ENCODE measurements around the gene TMEM158. TPM values are rescaled to one million over a fixed set of nuclear protein-coding genes. Genes with fewer than 3 reads are reported as not detected.

Gene TMEM158
- polyA plus RNA-seq, 1 donor, result 0.87 TPM

DNA sequence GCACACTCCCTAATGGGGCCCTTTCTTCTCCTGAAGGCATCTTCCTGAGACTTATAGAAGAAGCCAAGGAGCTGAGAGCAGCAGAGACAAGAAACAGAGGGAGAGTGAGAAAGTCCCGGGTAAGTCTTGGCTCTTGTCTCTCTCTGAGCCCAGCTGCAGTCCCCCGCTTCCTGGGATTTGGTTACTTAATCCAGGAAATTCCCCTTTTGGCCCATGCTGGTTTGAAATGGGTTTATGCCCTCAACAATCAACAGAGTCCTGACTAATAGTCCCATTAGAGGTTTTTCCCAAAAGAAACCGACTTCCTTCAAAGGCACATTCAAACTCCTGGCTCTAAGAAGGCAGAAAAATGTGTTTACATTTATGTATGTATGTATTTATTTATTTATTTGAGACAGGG, 22.0 kb downstream of the TMEM158 start:
- no peak for DNase-seq (ENCODE audit: low read depth)

DNA sequence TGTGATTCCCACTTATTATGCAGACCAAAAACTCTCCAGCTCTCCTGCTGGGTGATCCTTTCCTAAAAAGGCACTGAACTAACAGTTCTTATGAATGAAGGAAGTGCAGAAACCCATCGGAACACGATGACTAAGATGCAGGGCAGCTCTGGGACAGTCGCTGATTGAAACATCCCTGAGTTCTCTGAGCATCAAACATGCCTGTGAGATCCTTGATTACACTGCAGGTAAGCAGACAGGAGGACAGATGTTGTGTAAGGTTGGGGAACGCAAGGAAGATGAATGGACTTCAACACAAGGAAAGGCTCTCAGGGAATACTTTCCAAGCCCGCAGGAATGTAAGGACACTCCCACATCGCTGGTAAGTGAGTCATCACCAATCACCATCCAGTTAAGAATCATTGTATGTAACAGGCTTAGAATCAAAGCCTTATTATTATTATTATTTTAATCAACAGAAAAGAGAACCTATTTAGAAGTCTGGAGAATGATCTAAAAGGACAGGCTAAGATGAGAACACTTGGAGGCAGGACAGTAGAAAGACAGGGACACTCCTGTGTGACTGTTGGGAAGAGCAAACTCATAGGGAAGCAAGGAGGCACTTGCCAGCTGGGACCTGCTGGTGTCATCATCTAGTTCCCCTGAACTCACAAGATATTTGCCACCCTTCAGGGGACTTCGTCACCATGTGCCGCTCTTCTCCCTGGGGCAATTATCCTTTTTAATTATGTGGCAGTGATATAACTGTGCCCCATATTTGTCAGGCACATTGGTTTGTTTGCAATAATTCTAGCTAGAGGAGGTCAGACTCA, 26.0 kb downstream of the TMEM158 start:
- no peak for DNase-seq (ENCODE audit: low read depth)

DNA sequence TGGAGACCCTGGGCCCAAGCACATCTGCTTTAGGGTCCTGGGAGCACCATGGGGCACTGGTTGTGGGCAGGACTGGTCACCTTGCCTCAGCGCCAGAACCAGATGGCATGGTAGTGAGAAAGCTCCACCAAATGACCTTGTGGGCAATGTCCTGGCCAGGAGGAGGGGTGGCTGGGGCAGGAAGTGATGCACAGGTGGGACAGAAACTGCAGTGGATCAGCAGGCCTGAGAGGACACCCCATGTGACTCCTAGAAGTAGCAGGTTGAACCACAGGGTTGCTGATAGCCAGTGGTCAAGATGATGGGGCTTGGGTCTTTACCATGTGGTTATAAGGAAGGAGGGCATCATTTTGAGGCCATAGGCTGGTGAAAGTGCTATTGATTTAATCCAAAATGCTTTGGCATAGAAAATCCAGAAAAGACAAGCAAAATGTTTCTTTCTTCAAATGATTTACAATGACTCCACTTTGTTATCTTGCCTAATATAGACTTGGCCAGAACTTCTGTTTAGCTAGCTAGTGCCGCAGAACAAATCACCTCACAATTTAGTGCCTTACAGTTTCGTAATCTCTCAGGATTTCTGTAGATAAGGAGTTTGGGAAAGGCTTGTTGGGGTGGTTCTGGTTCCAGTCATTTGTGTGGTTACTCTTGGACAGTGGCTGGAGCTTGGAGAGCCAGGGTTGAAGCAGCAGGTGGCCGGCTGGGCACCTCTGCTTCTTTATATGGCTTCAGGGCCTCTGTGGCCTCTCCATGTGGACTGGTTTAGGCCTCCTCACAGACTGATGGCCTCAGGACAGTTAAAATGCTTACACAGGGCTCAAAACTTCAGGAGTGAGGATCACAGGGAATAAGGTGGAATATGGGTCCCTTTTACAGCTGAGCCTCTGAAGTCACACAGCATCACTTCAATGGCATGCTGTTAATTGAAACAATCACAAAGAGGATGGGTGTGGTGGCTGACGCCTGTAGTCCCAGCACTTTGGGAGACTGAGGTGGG, 27.5 kb downstream of the TMEM158 start:
- DNase-seq (ENCODE audit: low read depth), result no peak

DNA sequence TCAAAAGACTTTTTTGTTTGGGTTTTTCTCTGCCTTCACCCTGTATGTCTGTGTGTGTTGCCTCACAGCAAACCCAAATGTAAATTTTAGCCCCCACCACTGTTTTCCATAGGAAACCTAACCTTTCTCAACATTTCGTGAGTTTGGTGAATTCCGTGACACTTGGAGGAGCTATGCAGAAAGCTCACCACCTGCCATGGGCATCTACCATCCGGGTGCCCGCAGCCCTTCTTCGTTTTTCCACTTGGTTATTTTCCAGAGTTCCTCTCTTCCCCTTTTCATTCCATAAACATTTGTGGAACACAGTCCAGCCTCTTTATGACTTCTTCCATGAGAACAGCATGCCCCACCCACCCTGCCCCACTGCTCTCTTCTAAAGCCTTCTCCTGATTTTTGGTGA, 31.3 kb downstream of the TMEM158 start:
- no peak for DNase-seq (ENCODE audit: low read depth)

DNA sequence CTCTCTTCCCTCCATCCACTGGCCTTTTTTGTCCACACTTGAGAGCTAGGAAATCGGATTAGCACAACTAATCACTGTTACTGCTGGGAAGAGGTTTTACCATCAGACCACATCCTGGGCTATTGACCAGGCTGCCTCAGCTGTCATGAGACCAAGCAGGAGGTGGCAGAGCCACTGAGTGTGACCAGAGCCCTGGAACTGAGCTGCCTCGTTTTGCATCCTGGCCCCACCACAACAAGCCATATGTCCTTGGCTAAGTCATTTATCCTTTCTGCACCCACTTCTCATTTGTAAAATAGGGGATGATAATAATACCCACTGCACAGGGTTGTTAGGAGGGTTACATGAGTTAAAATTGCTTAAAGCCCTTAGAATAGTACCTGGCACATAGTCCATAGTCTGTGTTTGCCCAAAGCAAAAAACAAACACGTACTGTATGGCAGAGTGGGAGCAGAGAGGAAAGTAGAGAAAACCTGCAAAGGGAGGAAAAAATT, 34.1 kb downstream of the TMEM158 start:
- no peak for DNase-seq (ENCODE audit: low read depth)

- no peak for DNase-seq (ENCODE audit: low read depth)
Observed at GRCh38 chr3:45191424-45191823, 34.7 kb downstream of the TMEM158 start.

DNA sequence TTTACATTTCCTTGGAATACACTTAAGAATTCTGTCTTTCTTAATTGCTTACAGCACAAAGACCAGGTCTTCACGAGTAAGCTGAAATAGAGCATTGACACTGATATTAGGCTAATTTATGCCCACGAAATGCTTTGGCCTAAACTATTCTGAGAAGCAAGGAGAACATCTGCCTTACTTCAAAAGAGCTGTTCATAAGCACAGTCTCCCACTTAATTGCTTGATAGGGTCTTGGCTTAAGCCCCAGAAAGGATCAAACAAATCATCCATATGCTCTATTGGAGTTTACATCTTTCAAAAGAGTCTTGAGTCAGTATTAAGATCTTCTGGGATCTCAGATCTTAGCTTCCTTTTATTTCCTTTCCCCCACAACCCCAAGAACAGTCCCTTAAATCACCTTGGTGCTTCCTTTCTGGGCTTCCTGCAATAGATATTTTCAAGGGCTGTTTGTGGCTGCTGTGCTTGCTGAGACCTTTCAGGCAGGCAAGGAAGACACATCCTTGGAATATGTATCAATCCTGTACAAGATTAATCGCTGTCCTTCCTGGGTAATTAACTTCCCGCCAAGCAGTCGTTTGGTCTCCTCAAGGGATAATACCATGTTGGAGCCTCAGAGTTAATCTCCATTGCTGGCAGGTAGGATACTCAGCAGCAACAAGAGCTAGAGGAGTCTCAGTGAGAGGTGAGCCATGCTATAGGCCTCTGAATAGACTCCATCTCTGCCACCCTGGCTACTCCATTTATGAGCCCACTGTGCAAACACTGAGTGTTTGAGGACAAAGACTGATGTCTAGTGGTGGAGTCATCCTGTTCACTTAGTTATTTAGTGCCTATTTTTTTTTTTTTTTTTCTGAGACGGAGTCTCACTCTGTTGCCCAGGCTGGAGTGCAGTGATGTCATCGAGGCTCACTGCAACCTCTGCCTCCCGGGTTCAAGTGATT, 37.1 kb downstream of the TMEM158 start:
- DNase-seq (ENCODE audit: low read depth), result no peak

GRCh38 chr3:45187694-45188141, 38.4 kb downstream of the TMEM158 start:
- no peak for DNase-seq (ENCODE audit: low read depth)

DNA sequence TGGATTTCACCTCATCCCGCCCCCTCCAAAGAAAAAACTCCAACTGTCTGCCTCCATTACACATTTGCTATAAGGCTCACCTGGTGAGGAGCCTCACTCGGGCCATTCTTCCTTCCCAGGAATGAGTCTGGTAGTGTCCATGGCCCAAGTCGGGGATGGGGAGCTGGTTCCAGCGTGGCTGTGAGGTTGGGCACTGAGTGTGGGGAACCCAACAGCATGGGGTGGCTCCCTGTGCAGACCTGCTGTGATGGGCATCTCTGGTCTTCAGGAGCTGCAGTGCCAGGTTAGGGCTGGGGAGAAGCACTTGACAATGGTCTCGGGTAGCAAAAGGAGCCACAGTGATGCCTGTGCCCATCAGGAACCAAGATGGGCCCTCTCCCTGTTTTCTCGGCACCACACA, 39.2 kb downstream of the TMEM158 start:
- DNase-seq (ENCODE audit: low read depth), result no peak

GRCh38 chr3:45185461-45185860, 40.6 kb downstream of the TMEM158 start:
- DNase-seq (ENCODE audit: low read depth), result no peak

DNA sequence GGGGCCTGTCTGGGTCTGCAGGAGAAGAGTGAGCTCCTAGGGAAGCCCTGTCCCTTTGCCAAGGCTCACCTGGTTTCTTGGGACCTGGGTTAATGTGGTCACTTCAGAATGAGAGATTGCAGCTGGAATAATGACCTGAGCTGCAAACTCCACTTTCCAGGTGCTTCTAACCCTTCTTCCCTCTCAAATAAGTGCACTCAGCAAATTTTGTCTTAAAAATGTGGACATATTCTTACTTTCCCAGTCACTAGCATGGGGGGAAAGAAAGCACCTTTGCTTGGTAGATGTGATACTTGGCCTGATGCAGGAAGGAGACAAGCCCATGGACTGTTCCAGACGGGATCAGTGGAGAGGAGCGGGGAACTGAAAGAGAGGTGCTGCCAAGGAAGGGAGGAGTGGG, 41.0 kb downstream of the TMEM158 start:
- DNase-seq (ENCODE audit: low read depth), result no peak

DNA sequence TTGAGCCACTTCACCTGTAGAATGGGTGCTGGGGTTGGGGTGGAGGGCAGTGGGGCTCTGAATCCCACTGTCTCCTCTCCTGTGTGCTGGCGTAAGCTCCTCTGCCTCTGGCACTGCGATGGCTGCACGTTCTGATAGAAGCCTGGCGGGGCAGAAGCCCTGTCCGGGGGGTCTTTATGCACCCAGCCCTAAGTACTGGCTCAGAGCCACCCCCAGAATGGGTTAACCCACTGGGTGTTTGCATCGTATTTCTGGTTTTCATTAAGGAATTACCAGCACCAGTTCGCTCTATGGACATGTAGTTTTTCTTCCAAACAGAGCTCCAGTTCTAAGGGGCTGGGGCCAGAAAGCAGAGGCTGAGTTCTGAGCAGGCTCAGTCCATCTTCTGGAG, 42.2 kb downstream of the TMEM158 start:
- no peak for DNase-seq (ENCODE audit: low read depth)

DNA sequence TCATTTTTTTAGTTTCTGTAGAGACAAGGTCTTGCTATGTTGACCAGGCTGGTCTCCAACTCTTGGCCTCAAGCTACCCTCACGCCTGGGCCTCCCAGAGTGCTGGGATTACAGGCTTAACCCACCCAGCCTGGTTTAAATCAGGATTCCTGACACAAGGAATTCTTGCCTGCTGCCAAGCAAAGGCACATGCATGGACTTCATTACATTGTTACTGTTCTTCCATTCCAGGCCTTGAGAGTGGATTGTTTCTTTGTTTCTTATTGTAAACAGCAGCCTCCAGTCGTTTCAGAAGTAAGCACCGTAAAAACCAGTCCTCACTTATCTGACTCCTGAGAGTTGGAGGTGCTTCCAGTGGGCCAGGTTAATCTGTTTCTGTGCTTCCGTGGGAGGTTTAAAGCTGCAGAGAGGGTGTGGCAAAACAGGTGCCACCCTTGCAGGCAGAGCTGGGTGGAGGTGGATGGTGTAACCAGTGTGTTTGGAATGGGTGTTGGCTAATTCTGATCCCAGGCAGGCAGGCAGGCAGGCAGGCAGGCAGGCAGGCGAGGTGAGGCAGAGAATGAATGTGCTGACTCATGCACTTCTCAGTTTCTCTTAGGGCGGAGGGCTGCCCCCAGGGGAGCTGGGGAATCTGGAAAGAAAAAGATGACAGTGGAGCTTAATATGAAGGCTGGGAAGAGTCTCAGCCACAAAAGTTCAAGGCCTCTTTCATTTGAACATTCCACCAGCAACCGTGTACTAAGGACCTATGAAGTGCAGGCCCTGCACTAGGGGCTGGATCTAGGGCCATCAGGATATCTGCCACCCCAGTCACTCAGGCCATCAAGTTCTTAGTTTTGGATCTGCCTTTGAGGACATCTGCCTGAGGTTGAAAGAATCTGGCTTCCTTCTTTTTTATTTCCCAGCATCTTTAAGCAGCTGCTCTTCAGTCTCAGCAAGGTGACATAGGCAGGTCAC, 42.9 kb downstream of the TMEM158 start:
- DNase-seq (ENCODE audit: low read depth), result no peak

DNA sequence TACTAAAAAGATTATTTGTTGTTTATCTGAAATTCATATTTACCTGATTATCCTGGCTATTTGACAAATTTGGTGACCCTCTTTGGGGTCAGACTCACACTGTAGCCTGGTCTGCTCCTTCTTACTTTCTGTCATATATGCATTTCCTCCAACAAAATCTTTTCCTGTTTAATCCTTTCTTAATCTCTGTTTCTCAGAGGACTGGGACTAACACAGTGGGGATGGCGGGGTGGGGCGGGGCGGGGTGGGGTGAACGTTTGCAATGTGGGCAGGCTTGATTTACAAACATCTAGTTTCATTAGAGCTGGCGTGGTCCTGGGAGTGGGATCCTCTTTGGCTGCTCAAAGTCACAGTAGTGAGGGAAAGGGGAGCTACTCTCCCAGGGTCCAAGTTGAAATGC, 44.6 kb downstream of the TMEM158 start:
- DNase-seq (ENCODE audit: low read depth), result no peak

GRCh38 chr3:45180899-45181298, 45.2 kb downstream of the TMEM158 start:
- DNase-seq (ENCODE audit: low read depth), result no peak

DNA sequence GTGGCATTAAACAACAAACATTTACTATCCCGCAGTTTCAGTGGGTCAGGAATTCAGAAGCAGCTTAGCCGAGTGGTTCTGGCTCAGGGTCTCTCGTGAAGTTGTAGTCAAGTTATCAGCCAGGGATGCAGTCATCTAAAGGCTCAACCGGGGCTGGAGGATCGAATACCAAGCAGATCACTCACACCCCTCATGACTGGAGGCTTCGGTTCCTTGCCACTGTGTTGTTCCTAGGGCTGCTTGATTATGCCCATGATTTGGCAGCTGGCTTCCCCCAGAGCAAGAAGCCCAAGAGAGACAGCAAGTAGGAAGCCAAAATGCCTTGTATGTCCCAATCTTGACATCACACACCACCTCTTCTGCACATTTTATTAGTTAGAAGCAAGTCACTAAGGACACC, 46.0 kb downstream of the TMEM158 start:
- DNase-seq (ENCODE audit: low read depth), result no peak

DNA sequence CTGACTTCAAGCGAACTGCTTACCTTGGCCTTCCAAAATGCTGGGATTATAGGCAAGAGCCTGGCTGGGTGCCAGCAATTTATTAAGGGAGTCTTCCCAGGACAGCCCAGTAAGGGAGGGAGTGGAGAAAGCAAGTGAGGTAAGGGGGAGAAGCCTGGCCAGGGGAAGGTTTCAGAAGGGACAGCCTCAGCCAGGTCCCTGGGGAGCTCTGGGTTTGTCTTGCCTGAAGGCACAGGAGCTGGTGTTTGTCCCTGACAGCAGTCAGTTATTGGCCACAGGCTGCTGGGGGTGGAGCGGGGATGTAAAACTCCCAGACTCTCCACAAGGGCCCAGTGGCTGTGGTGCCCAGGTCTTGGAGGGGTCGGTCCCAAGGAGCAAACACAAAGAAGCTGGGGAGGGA, 46.9 kb downstream of the TMEM158 start:
- DNase-seq (ENCODE audit: low read depth), result no peak

DNA sequence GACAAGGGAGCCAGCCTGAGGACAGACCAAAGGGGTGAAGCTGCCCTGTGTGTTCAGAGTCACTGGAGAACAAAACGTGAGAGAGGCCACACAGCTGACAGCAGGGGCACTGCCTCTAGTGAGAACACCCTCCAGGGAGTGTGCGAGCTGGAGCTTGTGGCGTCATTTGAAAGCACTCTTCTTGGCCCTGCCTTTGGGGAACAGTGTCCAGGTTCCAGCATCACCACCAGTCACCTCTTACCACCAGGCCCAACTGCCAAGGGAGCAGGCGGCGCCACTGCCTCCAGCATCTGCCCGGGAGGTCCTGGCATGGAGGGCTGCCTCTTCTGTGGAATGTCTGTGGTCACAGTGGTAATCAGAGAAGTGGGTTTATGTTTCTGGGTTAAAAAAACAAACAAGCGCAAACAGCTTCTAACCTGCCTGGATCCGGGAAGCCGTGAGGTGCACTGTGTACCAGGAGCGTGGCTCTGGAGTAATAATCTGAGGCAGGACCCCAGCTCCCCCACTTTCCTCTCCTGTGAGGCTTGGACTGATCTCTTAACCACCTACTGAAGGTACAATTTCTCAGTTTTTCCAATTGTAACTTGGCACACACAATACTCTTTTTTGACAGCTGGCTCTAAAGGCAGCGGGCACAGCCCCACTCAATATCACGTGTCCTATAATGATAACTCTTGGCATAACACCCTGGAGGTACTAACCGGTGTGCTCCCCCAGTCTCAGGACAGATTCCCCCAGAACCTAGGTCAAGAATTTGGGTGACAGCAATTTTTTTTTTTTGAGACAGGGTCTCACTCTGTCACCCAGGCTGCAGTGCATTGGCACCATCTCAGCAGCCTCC, 47.7 kb downstream of the TMEM158 start:
- DNase-seq (ENCODE audit: low read depth), result no peak

GRCh38 chr3:45176912-45177311, 49.2 kb downstream of the TMEM158 start:
- no peak for DNase-seq (ENCODE audit: low read depth)

All from forelimb muscle (tissue), 1 donor.